ENCODE results near the gene CCDC174. TPM values are rescaled to one million over a fixed set of nuclear protein-coding genes. Genes with fewer than 3 reads are reported as not detected.

CCDC174 gene
- total and polyA plus RNA-seq, 10 of the 15 experiments (the other 5 are each of a cell fraction or from before 2014, with no cell fraction given): 11.6 to 31.3 (median 19.1) TPM

DNA sequence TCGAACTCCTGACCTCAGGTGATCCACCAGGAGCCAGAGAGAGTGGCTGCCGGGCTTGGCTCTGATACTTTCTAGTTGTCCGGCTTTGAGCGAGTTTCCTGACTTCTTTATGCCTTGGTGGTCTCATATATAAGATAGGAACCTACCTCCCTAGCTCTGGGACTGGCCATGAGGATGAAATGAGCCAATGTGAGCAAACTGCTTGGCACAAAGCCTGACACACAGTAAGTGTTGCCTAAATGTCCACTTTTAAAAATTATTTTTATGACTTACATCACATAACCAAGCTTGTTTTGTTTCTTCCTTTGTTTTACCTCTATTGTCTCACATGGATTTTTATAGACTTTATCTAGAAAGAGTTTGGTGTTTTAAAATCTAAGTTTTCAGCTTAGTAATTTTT is 42.1 kb upstream of the CCDC174 start (continued):
- no peak for TF ChIP-seq ZNF384 (IDR thresholded peaks at IDR 0.05; ENCODE audit: borderline replicate concordance, low read depth, low read length)

- no peaks in the 10 kb centered on the region for H3K79me2 ChIP-seq (ENCODE audit: control insufficient read depth, insufficient read depth, low read length)
- ATAC-seq (no peak), FAIRE-seq (no peak), DNase-seq (ENCODE audit: low read depth, low spot score) (no peak)
- no peaks in the 10 kb centered on the region for H3K4me1 ChIP-seq (ENCODE audit: control insufficient read depth, insufficient read depth, low read length)
- BruUV-seq (replicated peaks): no TSS peak
- SMC1A ChIA-PET (ENCODE audit: uncharacterized antibody, unreplicated experiment): no interaction called here
- RAD21 ChIA-PET (ENCODE audit: unreplicated experiment): no interaction called here
- in situ Hi-C loops (cut with MboI) (no loop called here), intact Hi-C loops (cut with micrococcal nuclease; ENCODE audit: unreplicated experiment) (no loop called here)
- H3K9me3 ChIP-seq (replicated peaks; ENCODE audit: control insufficient read depth, insufficient read depth, low read length): no peaks in the 10 kb centered on the region
- H3K9ac ChIP-seq (ENCODE audit: control insufficient read depth, insufficient read depth, low read length): no peak overlapping the region
- H3K27ac ChIP-seq (ENCODE audit: control insufficient read depth, insufficient read depth): no peak overlapping the region
- H3K4me3 ChIP-seq: no peak overlapping the region
- POLR2A ChIA-PET: no interaction called here
- H3K4me2 ChIP-seq (ENCODE audit: control insufficient read depth, insufficient read depth): no peak overlapping the region
- H3K36me3 ChIP-seq (ENCODE audit: control insufficient read depth in 2 of 2, insufficient read depth in 2 of 2, low read length in 1 of 2): no peaks in the 10 kb centered on the region
- CTCF ChIA-PET: no interaction called here
- H3K27me3 ChIP-seq (replicated peaks in 1 of 2; ENCODE audit: control insufficient read depth in 2 of 2, insufficient read depth in 2 of 2, low read length in 1 of 2): peaks cover 0 to 4% of the 10 kb centered on the region in 2 experiments; a peak in 1 of 4 replicates
- H4K20me1 ChIP-seq (ENCODE audit: control insufficient read depth, insufficient read depth): no peaks in the 10 kb centered on the region
- H2AFZ ChIP-seq (ENCODE audit: control insufficient read depth, low read depth, low read length): no peak overlapping the region
- TF ChIP-seq PML (IDR thresholded peaks at IDR 0.05; ENCODE audit: low read length) (no peak), LARP7 (IDR thresholded peaks at IDR 0.05) (no peak), EZH2 (IDR thresholded peaks at IDR 0.05; ENCODE audit: borderline replicate concordance, control insufficient read depth, low read depth, low read length) (no peak), POU2F2 (IDR thresholded peaks at IDR 0.05; ENCODE audit: borderline replicate concordance, low read depth, low read length) (no peak), RB1 (IDR thresholded peaks at IDR 0.05; ENCODE audit: borderline replicate concordance) (no peak), NFXL1 (IDR thresholded peaks at IDR 0.05; ENCODE audit: borderline replicate concordance) (no peak), RAD51 (IDR thresholded peaks at IDR 0.05) (no peak), JUND (IDR thresholded peaks at IDR 0.05; ENCODE audit: low read depth, low read length) (no peak), ZNF217 (IDR thresholded peaks at IDR 0.05) (no peak), TAF1 (IDR thresholded peaks at IDR 0.05; ENCODE audit: borderline replicate concordance, low read depth, low read length) (no peak), TARDBP (IDR thresholded peaks at IDR 0.05; ENCODE audit: borderline replicate concordance) (no peak)
- TF ChIP-seq, protein P1, sequence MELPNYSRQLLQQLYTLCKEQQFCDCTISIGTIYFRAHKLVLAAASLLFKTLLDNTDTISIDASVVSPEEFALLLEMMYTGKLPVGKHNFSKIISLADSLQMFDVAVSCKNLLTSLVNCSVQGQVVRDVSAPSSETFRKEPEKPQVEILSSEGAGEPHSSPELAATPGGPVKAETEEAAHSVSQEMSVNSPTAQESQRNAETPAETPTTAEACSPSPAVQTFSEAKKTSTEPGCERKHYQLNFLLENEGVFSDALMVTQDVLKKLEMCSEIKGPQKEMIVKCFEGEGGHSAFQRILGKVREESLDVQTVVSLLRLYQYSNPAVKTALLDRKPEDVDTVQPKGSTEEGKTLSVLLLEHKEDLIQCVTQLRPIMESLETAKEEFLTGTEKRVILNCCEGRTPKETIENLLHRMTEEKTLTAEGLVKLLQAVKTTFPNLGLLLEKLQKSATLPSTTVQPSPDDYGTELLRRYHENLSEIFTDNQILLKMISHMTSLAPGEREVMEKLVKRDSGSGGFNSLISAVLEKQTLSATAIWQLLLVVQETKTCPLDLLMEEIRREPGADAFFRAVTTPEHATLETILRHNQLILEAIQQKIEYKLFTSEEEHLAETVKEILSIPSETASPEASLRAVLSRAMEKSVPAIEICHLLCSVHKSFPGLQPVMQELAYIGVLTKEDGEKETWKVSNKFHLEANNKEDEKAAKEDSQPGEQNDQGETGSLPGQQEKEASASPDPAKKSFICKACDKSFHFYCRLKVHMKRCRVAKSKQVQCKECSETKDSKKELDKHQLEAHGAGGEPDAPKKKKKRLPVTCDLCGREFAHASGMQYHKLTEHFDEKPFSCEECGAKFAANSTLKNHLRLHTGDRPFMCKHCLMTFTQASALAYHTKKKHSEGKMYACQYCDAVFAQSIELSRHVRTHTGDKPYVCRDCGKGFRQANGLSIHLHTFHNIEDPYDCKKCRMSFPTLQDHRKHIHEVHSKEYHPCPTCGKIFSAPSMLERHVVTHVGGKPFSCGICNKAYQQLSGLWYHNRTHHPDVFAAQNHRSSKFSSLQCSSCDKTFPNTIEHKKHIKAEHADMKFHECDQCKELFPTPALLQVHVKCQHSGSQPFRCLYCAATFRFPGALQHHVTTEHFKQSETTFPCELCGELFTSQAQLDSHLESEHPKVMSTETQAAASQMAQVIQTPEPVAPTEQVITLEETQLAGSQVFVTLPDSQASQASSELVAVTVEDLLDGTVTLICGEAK (IDR thresholded peaks at IDR 0.05; ENCODE audit: borderline replicate concordance): no peak
- TF ChIP-seq, protein P2, sequence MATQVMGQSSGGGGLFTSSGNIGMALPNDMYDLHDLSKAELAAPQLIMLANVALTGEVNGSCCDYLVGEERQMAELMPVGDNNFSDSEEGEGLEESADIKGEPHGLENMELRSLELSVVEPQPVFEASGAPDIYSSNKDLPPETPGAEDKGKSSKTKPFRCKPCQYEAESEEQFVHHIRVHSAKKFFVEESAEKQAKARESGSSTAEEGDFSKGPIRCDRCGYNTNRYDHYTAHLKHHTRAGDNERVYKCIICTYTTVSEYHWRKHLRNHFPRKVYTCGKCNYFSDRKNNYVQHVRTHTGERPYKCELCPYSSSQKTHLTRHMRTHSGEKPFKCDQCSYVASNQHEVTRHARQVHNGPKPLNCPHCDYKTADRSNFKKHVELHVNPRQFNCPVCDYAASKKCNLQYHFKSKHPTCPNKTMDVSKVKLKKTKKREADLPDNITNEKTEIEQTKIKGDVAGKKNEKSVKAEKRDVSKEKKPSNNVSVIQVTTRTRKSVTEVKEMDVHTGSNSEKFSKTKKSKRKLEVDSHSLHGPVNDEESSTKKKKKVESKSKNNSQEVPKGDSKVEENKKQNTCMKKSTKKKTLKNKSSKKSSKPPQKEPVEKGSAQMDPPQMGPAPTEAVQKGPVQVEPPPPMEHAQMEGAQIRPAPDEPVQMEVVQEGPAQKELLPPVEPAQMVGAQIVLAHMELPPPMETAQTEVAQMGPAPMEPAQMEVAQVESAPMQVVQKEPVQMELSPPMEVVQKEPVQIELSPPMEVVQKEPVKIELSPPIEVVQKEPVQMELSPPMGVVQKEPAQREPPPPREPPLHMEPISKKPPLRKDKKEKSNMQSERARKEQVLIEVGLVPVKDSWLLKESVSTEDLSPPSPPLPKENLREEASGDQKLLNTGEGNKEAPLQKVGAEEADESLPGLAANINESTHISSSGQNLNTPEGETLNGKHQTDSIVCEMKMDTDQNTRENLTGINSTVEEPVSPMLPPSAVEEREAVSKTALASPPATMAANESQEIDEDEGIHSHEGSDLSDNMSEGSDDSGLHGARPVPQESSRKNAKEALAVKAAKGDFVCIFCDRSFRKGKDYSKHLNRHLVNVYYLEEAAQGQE (IDR thresholded peaks at IDR 0.05; ENCODE audit: low read depth, low read length): no peak
- TF ChIP-seq, protein P3, sequence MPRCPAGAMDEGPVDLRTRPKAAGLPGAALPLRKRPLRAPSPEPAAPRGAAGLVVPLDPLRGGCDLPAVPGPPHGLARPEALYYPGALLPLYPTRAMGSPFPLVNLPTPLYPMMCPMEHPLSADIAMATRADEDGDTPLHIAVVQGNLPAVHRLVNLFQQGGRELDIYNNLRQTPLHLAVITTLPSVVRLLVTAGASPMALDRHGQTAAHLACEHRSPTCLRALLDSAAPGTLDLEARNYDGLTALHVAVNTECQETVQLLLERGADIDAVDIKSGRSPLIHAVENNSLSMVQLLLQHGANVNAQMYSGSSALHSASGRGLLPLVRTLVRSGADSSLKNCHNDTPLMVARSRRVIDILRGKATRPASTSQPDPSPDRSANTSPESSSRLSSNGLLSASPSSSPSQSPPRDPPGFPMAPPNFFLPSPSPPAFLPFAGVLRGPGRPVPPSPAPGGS (IDR thresholded peaks at IDR 0.05; ENCODE audit: borderline replicate concordance, insufficient read depth, low read depth, low read length, poor library complexity, severe bottlenecking): no peak
Measured at GRCh38 chr3:14609941-14610340, 41.6 kb upstream of the CCDC174 start.
